ENCODE measurements around the gene PEX26. TPM values are rescaled to one million over a fixed set of nuclear protein-coding genes. Genes with fewer than 3 reads are reported as not detected.

PEX26 gene
- polyA plus RNA-seq, 1 donor from 2014 or later = 30.2 TPM

- H3F3A ChIP-seq (ENCODE audit: insufficient read depth, low read length, poor library complexity, severe bottlenecking) = no peaks in the 10 kb centered on the region
- no peaks in the 10 kb centered on the region for H3K79me2 ChIP-seq (replicated peaks; ENCODE audit: insufficient read depth, low read length)
- TF ChIP-seq, protein P1, sequence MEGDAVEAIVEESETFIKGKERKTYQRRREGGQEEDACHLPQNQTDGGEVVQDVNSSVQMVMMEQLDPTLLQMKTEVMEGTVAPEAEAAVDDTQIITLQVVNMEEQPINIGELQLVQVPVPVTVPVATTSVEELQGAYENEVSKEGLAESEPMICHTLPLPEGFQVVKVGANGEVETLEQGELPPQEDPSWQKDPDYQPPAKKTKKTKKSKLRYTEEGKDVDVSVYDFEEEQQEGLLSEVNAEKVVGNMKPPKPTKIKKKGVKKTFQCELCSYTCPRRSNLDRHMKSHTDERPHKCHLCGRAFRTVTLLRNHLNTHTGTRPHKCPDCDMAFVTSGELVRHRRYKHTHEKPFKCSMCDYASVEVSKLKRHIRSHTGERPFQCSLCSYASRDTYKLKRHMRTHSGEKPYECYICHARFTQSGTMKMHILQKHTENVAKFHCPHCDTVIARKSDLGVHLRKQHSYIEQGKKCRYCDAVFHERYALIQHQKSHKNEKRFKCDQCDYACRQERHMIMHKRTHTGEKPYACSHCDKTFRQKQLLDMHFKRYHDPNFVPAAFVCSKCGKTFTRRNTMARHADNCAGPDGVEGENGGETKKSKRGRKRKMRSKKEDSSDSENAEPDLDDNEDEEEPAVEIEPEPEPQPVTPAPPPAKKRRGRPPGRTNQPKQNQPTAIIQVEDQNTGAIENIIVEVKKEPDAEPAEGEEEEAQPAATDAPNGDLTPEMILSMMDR (IDR thresholded peaks at IDR 0.05; ENCODE audit: poor library complexity, severe bottlenecking) = no peak
- TF ChIP-seq SMC3 (conservative IDR thresholded peaks at IDR 0.05; ENCODE audit: poor library complexity) (no peak), REST (IDR thresholded peaks at IDR 0.05; ENCODE audit: borderline replicate concordance) (no peak), EP300 (conservative IDR thresholded peaks at IDR 0.05; ENCODE audit: poor library complexity, severe bottlenecking) (no peak), EZH2 (IDR thresholded peaks at IDR 0.05; ENCODE audit: borderline replicate concordance, insufficient read depth, low read length, poor library complexity, severe bottlenecking) (no peak), POLR2AphosphoS5 (IDR thresholded peaks at IDR 0.05) (no peak), MXI1 (conservative IDR thresholded peaks at IDR 0.05; ENCODE audit: poor library complexity, severe bottlenecking) (no peak), TAF1 (IDR thresholded peaks at IDR 0.05; ENCODE audit: low read depth) (no peak), RAD21 (conservative IDR thresholded peaks at IDR 0.05) (no peak)
- no peak overlapping the region for H3K4me3 ChIP-seq (ENCODE audit: low read length)
- no peaks in the 10 kb centered on the region for H3K36me3 ChIP-seq (ENCODE audit: insufficient read depth, low read length)
- H2AFZ ChIP-seq (ENCODE audit: low read depth, low read length) = no peak overlapping the region
- H3K9me2 ChIP-seq (ENCODE audit: insufficient read depth, low read length) = no peaks in the 10 kb centered on the region
- no peaks in the 10 kb centered on the region for H4K20me1 ChIP-seq (ENCODE audit: insufficient read depth)
- H3K27ac ChIP-seq (ENCODE audit: low read length) = no peak overlapping the region
- H3K27me3 ChIP-seq (ENCODE audit: insufficient read depth, low read depth, low read length) = peaks cover 27% of the 10 kb centered on the region
- no peaks in the 10 kb centered on the region for H3K9me3 ChIP-seq (ENCODE audit: low read length)
- no peak overlapping the region for H3K9ac ChIP-seq (ENCODE audit: low read length)
- no peak overlapping the region for H3K4me2 ChIP-seq (ENCODE audit: low read length)
These were observed 30.4 kb downstream of the PEX26 start for GRCh38 chr22:18108187-18108586.

DNA sequence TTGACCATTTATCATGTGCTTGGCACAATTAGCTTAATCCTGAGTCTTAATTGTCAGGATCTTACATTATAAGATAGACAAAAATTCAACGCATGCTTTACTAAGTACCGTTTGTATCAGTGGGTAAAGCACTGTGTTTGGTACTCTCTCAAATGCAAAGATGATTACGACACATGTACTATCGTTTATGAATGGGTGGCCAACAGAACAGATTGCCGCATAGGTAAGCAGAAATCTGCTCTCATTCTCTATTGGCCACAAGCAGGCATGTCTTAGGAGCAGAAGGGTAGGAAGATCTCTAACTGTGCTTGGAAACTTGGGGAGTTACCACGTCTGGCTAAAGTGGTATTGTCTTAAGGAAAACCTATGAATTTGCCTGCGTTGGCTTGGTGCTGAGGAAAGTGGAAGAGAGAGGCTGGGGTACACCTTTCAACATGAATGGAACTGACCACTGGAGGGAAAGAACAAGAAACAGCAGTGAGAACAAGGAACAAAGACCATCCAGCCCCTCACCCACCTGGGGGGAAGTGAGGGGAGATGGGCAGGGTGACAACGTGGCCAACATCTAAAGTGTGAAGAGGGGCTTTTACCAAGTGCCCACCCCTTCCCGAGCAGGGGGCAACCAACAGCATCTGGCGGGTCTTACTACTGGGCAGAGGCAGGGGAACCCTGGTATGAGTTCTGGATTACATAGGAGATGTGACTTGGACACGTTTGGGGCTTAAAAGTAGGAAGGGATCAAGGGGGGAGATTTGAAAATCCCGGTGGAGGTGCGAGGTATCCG, 31.8 kb downstream of the PEX26 start:
- no peak overlapping the region for H3K27ac ChIP-seq (ENCODE audit: low read length)
- H3K9me2 ChIP-seq (ENCODE audit: insufficient read depth, low read length) = no peaks in the 10 kb centered on the region
- no peak overlapping the region for H3K4me2 ChIP-seq (ENCODE audit: low read length)
- TF ChIP-seq REST (IDR thresholded peaks at IDR 0.05; ENCODE audit: borderline replicate concordance) (no peak), SMC3 (conservative IDR thresholded peaks at IDR 0.05; ENCODE audit: poor library complexity) (no peak), MXI1 (conservative IDR thresholded peaks at IDR 0.05; ENCODE audit: poor library complexity, severe bottlenecking) (no peak), POLR2AphosphoS5 (IDR thresholded peaks at IDR 0.05) (no peak), EZH2 (IDR thresholded peaks at IDR 0.05; ENCODE audit: borderline replicate concordance, insufficient read depth, low read length, poor library complexity, severe bottlenecking) (no peak), EP300 (conservative IDR thresholded peaks at IDR 0.05; ENCODE audit: poor library complexity, severe bottlenecking) (no peak), TAF1 (IDR thresholded peaks at IDR 0.05; ENCODE audit: low read depth) (no peak), RAD21 (conservative IDR thresholded peaks at IDR 0.05) (no peak)
- TF ChIP-seq, protein P1 (IDR thresholded peaks at IDR 0.05; ENCODE audit: poor library complexity, severe bottlenecking) = no peak
- H3K4me3 ChIP-seq (ENCODE audit: low read length) = no peak overlapping the region
- no peak overlapping the region for H3K9ac ChIP-seq (ENCODE audit: low read length)
- no peaks in the 10 kb centered on the region for H3F3A ChIP-seq (ENCODE audit: insufficient read depth, low read length, poor library complexity, severe bottlenecking)
- H3K36me3 ChIP-seq (ENCODE audit: insufficient read depth, low read length) = no peaks in the 10 kb centered on the region
- H4K20me1 ChIP-seq (ENCODE audit: insufficient read depth) = no peaks in the 10 kb centered on the region
- no peak overlapping the region for H2AFZ ChIP-seq (ENCODE audit: low read depth, low read length)
- H3K79me2 ChIP-seq (replicated peaks; ENCODE audit: insufficient read depth, low read length) = no peaks in the 10 kb centered on the region
- peaks cover 27% of the 10 kb centered on the region for H3K27me3 ChIP-seq (ENCODE audit: insufficient read depth, low read depth, low read length)
- no peaks in the 10 kb centered on the region for H3K9me3 ChIP-seq (ENCODE audit: low read length)

Measured in neural cell (in vitro differentiated cells).